H1 (cell line): ENCODE results near the gene CRB2.

ENCODE experiments used
- KDM4A ChIP-seq: IDR thresholded peaks from one replicate; pipeline ENCODE4 v1.7.1; 2012; ENCODE audit warnings: low read depth, mild to moderate bottlenecking, moderate library complexity, low read length, inconsistent platforms; ENCODE audit not compliant: severe bottlenecking
- POLR2AphosphoS5 ChIP-seq: IDR thresholded peaks from 2 replicates; pipeline ENCODE4 v1.6.1; 2011; ENCODE audit warnings: low read depth, low read length

- TF ChIP-seq POLR2AphosphoS5, result no peak
- TF ChIP-seq KDM4A, result no peak
These were observed 31.2 kb upstream of the CRB2 start for GRCh38 chr9:123324767-123325183.
